ENCODE data around the gene ERMN. TPM values are rescaled to one million over a fixed set of nuclear protein-coding genes. Genes with fewer than 3 reads are reported as not detected.

Gene ERMN
- total RNA-seq, 4 donors from 2014 or later = not detected

- Histone ChIP-seq H3K4me1 (no peaks in the 10 kb centered on the region), H3K27ac (no peak overlapping the region), H3K36me3 (no peaks in the 10 kb centered on the region), H3K9me3 (no peaks in the 10 kb centered on the region), H3K27me3 (no peaks in the 10 kb centered on the region), H3K4me3 (no peak overlapping the region)
- intact Hi-C loops (cut with DNase I; ENCODE audit: low total_unique reads) (no loop called here), in situ Hi-C loops (cut with MboI; ENCODE audit: low sequenced_read_pairs in 4 of 4) (no loop called here)
- ATAC-seq = no peak
- TF ChIP-seq, protein P1, sequence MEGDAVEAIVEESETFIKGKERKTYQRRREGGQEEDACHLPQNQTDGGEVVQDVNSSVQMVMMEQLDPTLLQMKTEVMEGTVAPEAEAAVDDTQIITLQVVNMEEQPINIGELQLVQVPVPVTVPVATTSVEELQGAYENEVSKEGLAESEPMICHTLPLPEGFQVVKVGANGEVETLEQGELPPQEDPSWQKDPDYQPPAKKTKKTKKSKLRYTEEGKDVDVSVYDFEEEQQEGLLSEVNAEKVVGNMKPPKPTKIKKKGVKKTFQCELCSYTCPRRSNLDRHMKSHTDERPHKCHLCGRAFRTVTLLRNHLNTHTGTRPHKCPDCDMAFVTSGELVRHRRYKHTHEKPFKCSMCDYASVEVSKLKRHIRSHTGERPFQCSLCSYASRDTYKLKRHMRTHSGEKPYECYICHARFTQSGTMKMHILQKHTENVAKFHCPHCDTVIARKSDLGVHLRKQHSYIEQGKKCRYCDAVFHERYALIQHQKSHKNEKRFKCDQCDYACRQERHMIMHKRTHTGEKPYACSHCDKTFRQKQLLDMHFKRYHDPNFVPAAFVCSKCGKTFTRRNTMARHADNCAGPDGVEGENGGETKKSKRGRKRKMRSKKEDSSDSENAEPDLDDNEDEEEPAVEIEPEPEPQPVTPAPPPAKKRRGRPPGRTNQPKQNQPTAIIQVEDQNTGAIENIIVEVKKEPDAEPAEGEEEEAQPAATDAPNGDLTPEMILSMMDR (IDR thresholded peaks at IDR 0.05 in 4 of 5, conservative IDR thresholded peaks at IDR 0.05 in 1 of 5) = no peak
- DNase-seq = no peak
Observed at GRCh38 chr2:157363612-157364101, 38.0 kb upstream of the ERMN start.

DNA sequence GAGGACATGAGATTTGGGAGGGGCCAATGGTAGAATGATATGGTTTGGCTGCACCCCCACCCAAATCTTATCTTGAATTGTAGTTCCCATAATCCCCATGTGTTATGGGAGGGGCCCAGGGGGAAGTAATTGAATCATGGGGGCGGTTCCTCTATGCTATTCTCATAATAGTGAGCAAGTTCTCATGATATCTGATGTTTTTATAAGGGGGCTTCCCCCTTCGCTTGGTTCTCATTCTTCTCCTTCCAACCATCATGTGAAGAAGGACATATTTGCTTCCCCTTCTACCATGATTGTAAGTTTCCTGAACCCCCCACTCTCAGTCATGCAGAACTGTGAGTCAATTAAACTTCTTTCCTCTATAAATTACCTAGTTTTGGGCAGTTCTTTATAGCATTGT lies 37.0 kb upstream of the ERMN start:
- in situ Hi-C loops (cut with MboI; ENCODE audit: low sequenced_read_pairs in 4 of 4) (no loop called here), intact Hi-C loops (cut with DNase I; ENCODE audit: low total_unique reads) (no loop called here)
- Histone ChIP-seq H3K36me3 (no peaks in the 10 kb centered on the region), H3K27me3 (no peaks in the 10 kb centered on the region), H3K27ac (no peak overlapping the region), H3K9me3 (no peaks in the 10 kb centered on the region), H3K4me1 (no peaks in the 10 kb centered on the region), H3K4me3 (no peak overlapping the region)
- DNase-seq (no peak), ATAC-seq (no peak)
- no peak for TF ChIP-seq POLR2A (IDR thresholded peaks at IDR 0.05)
- TF ChIP-seq, protein P1 (IDR thresholded peaks at IDR 0.05 in 4 of 5, conservative IDR thresholded peaks at IDR 0.05 in 1 of 5) = no peak

- no peak for DNase-seq
- ATAC-seq = no peak
- no peaks in the 10 kb centered on the region for H3K36me3 ChIP-seq
- no peak overlapping the region for H3K27ac ChIP-seq
- no peak for TF ChIP-seq POLR2A (IDR thresholded peaks at IDR 0.05)
- TF ChIP-seq, protein P1 (IDR thresholded peaks at IDR 0.05 in 4 of 5, conservative IDR thresholded peaks at IDR 0.05 in 1 of 5) = no peak
- intact Hi-C loops (cut with DNase I; ENCODE audit: low total_unique reads) = no loop called here
- in situ Hi-C loops (cut with MboI; ENCODE audit: low sequenced_read_pairs in 4 of 4) = no loop called here
- H3K4me3 ChIP-seq = no peak overlapping the region
- H3K9me3 ChIP-seq = no peaks in the 10 kb centered on the region
- H3K4me1 ChIP-seq = no peaks in the 10 kb centered on the region
- no peaks in the 10 kb centered on the region for H3K27me3 ChIP-seq
Observed at GRCh38 chr2:157361526-157361925, 35.9 kb upstream of the ERMN start.

- intact Hi-C loops (cut with DNase I; ENCODE audit: low total_unique reads) = no loop called here
- TF ChIP-seq, protein P1 (IDR thresholded peaks at IDR 0.05 in 4 of 5, conservative IDR thresholded peaks at IDR 0.05 in 1 of 5) = no peak
- no peak for TF ChIP-seq POLR2A (IDR thresholded peaks at IDR 0.05)
Observed at GRCh38 chr2:157359628-157360027, 34.0 kb upstream of the ERMN start.

GRCh38 chr2:157355618-157356017 lies 30.0 kb upstream of the ERMN start:
- Histone ChIP-seq H3K4me1 (no peaks in the 10 kb centered on the region), H3K4me3 (no peak overlapping the region), H3K9me3 (no peaks in the 10 kb centered on the region), H3K27me3 (no peaks in the 10 kb centered on the region), H3K36me3 (no peaks in the 10 kb centered on the region), H3K27ac (no peak overlapping the region)
- DNase-seq (no peak), ATAC-seq (no peak)
- TF ChIP-seq POLR2A (IDR thresholded peaks at IDR 0.05) = no peak
- TF ChIP-seq, protein P1 (IDR thresholded peaks at IDR 0.05 in 4 of 5, conservative IDR thresholded peaks at IDR 0.05 in 1 of 5) = no peak
- intact Hi-C loops (cut with DNase I; ENCODE audit: low total_unique reads) (no loop called here), in situ Hi-C loops (cut with MboI; ENCODE audit: low sequenced_read_pairs in 4 of 4) (no loop called here)

More at GRCh38 chr2:157359628-157360027, 34.0 kb upstream of the ERMN start:
- in situ Hi-C loops (cut with MboI; ENCODE audit: low sequenced_read_pairs in 4 of 4) = no loop called here
- Histone ChIP-seq H3K27me3 (no peaks in the 10 kb centered on the region), H3K4me1 (no peaks in the 10 kb centered on the region), H3K9me3 (no peaks in the 10 kb centered on the region), H3K27ac (no peak overlapping the region), H3K36me3 (no peaks in the 10 kb centered on the region), H3K4me3 (no peak overlapping the region)
- ATAC-seq = no peak
- no peak for DNase-seq

All from gastrocnemius medialis (tissue), 4 donors.